WTC11 (cell line): ENCODE results near the gene PRKAR1B. TPM values are rescaled to one million over a fixed set of nuclear protein-coding genes. Genes with fewer than 3 reads are reported as not detected.

Experiments used
- CBFB ChIP-seq: sonication (generic); formaldehyde crosslinking; IDR thresholded peaks from 2 replicates; pipeline ENCODE4 v1.8.1; 2022; ENCODE audit warnings: mild to moderate bottlenecking, low read depth, missing genetic modification reagents
- ESRRA ChIP-seq: sonication (generic); formaldehyde crosslinking; IDR thresholded peaks from 2 replicates; pipeline ENCODE4 v1.8.1; 2022; ENCODE audit warnings: mild to moderate bottlenecking, missing genetic modification reagents, borderline replicate concordance
- FOXK1 ChIP-seq: sonication (generic); formaldehyde crosslinking; IDR thresholded peaks from 2 replicates; pipeline ENCODE4 v1.8.0; 2022; ENCODE audit warnings: mild to moderate bottlenecking, moderate library complexity, missing genetic modification reagents
- FOXP1 ChIP-seq: sonication (generic); formaldehyde crosslinking; IDR thresholded peaks from 2 replicates; pipeline ENCODE4 v1.8.0; 2022; ENCODE audit warnings: missing genetic modification reagents, mild to moderate bottlenecking, moderate library complexity, borderline replicate concordance
- GABPB1 ChIP-seq: sonication (generic); formaldehyde crosslinking; IDR thresholded peaks from 2 replicates; pipeline ENCODE4 v1.8.1; 2023; ENCODE audit warnings: mild to moderate bottlenecking, missing genetic modification reagents
- GRHL2 ChIP-seq: fragments of 250-450 bp; sonication (Bioruptor Pico); IDR thresholded peaks from 2 replicates; pipeline ENCODE4 v1.8.0; 2022; ENCODE audit warnings: mild to moderate bottlenecking, moderate library complexity; ENCODE audit not compliant: insufficient replicate concordance, severe bottlenecking
- MXD4 ChIP-seq: fragments of 250-450 bp; sonication (Bioruptor Pico); IDR thresholded peaks from 2 replicates; pipeline ENCODE4 v1.8.0; 2021; ENCODE audit warnings: mild to moderate bottlenecking, moderate library complexity, borderline replicate concordance
- MYBL2 ChIP-seq: sonication (generic); formaldehyde crosslinking; IDR thresholded peaks from 2 replicates; pipeline ENCODE4 v1.8.1; 2023; ENCODE audit warnings: mild to moderate bottlenecking, moderate library complexity, missing genetic modification reagents
- NFATC4 ChIP-seq: fragments of 250-450 bp; sonication (Bioruptor Pico); IDR thresholded peaks from 2 replicates; pipeline ENCODE4 v1.9.0; 2021; ENCODE audit warnings: mild to moderate bottlenecking
- NR2C2 ChIP-seq: sonication (generic); formaldehyde crosslinking; IDR thresholded peaks from 2 replicates; pipeline ENCODE4 v1.8.0; 2022; ENCODE audit warnings: mild to moderate bottlenecking, missing genetic modification reagents
- SMAD3 ChIP-seq: sonication (generic); formaldehyde crosslinking; IDR thresholded peaks from 2 replicates; pipeline ENCODE4 v1.8.0; 2022; ENCODE audit warnings: missing genetic modification reagents, mild to moderate bottlenecking, borderline replicate concordance
- SOX15 ChIP-seq: fragments of 250-450 bp; sonication (Bioruptor Pico); IDR thresholded peaks from 2 replicates; pipeline ENCODE4 v1.9.0; 2021; ENCODE audit warnings: mild to moderate bottlenecking
- SP1 ChIP-seq: sonication (generic); formaldehyde crosslinking; conservative IDR thresholded peaks from 2 replicates; pipeline ENCODE4 v1.8.1; 2022; ENCODE audit warnings: missing genetic modification reagents
- TP53 ChIP-seq: sonication (generic); formaldehyde crosslinking; IDR thresholded peaks from 2 replicates; pipeline ENCODE4 v1.8.1; 2023; ENCODE audit warnings: mild to moderate bottlenecking, missing genetic modification reagents
- ZBTB21 ChIP-seq: sonication (generic); formaldehyde crosslinking; IDR thresholded peaks from 2 replicates; pipeline ENCODE4 v1.8.1; 2023; ENCODE audit warnings: mild to moderate bottlenecking, missing genetic modification reagents, borderline replicate concordance
- ZNF263 ChIP-seq: sonication (generic); formaldehyde crosslinking; IDR thresholded peaks from 2 replicates; pipeline ENCODE4 v1.8.1; 2022; ENCODE audit warnings: low read depth, mild to moderate bottlenecking, moderate library complexity, missing genetic modification reagents
- ZNF396 ChIP-seq: fragments of 250-450 bp; sonication (Bioruptor Pico); IDR thresholded peaks from 2 replicates; pipeline ENCODE4 v1.8.0; 2021; ENCODE audit warnings: mild to moderate bottlenecking, moderate library complexity, borderline replicate concordance
- total RNA-seq: library from RNA; stranded (reverse); gene quantifications from 3 replicates; pipeline ENCODE4 v1.2.3, GENCODE V29; 2021
- TF ChIP-seq, protein P1 (sequence below): sonication (generic); formaldehyde crosslinking; IDR thresholded peaks from 2 replicates; pipeline ENCODE4 v1.8.0; 2022; ENCODE audit warnings: missing genetic modification reagents
- TF ChIP-seq, protein P2 (sequence below): sonication (generic); formaldehyde crosslinking; IDR thresholded peaks from 2 replicates; pipeline ENCODE4 v1.8.1; 2022; ENCODE audit warnings: missing genetic modification reagents, borderline replicate concordance
- TF ChIP-seq, protein P3 (sequence below): fragments of 250-450 bp; sonication (Bioruptor Pico); IDR thresholded peaks from 2 replicates; pipeline ENCODE4 v1.8.0; 2021; ENCODE audit warnings: mild to moderate bottlenecking
- TF ChIP-seq, protein P4 (sequence below): sonication (generic); formaldehyde crosslinking; IDR thresholded peaks from 2 replicates; pipeline ENCODE4 v1.8.1; 2023; ENCODE audit warnings: mild to moderate bottlenecking, missing genetic modification reagents
- TF ChIP-seq, protein P5 (sequence below): sonication (generic); formaldehyde crosslinking; IDR thresholded peaks from 2 replicates; pipeline ENCODE4 v1.8.1; 2023; ENCODE audit warnings: mild to moderate bottlenecking, moderate library complexity, missing genetic modification reagents
- TF ChIP-seq, protein P6 (sequence below): sonication (generic); formaldehyde crosslinking; IDR thresholded peaks from 2 replicates; pipeline ENCODE4 v1.8.1; 2023; ENCODE audit warnings: mild to moderate bottlenecking, missing genetic modification reagents
- TF ChIP-seq, protein P7 (sequence below): sonication (generic); formaldehyde crosslinking; IDR thresholded peaks from 2 replicates; pipeline ENCODE4 v1.8.1; 2022; ENCODE audit warnings: low read depth, mild to moderate bottlenecking, moderate library complexity, missing genetic modification reagents, borderline replicate concordance
- TF ChIP-seq, protein P8 (sequence below): sonication (generic); formaldehyde crosslinking; IDR thresholded peaks from 2 replicates; pipeline ENCODE4 v1.8.0; 2022; ENCODE audit warnings: mild to moderate bottlenecking, missing genetic modification reagents

Gene PRKAR1B
- total RNA-seq, 1 experiment from 2014 or later: 43.6 TPM

DNA sequence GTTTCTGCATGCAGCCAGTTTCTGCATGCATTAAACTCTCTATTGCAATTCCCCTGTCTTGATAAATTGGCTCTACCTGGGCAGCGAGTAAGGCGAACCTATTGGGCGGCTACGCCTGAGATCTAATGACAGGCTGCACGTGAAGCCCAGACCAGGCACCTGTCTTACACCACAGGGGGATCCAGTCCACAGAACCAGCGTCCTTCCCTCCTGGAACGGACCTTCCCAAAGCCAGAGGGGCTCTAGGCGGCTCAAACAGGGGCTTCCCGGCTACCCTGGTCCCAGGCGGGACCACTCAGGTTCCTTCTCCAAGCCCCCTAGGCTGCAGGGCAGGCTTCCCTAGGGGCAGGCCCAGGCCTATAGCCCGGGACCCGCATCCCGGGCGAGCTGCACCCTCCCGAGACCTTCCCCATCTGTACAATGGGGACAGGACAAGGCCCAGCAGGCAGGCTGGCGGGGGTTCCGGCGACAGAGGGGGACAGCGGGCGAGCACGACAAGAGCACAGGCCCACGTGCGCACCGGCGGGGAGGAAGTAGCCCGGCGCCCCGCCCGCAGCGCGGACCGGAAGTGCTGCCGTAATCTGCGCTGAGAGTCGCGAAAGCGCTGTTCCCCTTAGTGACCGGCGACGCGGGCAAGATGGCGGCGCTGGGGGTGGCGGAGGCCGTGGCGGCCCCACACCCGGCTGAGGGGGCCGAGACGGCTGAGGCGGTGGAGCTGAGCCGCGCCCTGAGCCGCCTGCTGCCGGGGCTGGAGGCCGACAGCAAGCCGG, 812 bp downstream of the PRKAR1B start, which contains the start of gene DNAAF5 (continued):
- TF ChIP-seq, protein P1, sequence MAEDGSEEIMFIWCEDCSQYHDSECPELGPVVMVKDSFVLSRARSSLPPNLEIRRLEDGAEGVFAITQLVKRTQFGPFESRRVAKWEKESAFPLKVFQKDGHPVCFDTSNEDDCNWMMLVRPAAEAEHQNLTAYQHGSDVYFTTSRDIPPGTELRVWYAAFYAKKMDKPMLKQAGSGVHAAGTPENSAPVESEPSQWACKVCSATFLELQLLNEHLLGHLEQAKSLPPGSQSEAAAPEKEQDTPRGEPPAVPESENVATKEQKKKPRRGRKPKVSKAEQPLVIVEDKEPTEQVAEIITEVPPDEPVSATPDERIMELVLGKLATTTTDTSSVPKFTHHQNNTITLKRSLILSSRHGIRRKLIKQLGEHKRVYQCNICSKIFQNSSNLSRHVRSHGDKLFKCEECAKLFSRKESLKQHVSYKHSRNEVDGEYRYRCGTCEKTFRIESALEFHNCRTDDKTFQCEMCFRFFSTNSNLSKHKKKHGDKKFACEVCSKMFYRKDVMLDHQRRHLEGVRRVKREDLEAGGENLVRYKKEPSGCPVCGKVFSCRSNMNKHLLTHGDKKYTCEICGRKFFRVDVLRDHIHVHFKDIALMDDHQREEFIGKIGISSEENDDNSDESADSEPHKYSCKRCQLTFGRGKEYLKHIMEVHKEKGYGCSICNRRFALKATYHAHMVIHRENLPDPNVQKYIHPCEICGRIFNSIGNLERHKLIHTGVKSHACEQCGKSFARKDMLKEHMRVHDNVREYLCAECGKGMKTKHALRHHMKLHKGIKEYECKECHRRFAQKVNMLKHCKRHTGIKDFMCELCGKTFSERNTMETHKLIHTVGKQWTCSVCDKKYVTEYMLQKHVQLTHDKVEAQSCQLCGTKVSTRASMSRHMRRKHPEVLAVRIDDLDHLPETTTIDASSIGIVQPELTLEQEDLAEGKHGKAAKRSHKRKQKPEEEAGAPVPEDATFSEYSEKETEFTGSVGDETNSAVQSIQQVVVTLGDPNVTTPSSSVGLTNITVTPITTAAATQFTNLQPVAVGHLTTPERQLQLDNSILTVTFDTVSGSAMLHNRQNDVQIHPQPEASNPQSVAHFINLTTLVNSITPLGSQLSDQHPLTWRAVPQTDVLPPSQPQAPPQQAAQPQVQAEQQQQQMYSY: 0 out of 2 replicates have a peak, but pooled peaks have one; percentile 9
- TF ChIP-seq ZNF396 (CRISPR knock-in tag) (no peak), MXD4 (no peak), GABPB1 (peak; percentile 84), NFATC4 (CRISPR knock-in tag) (no peak), FOXP1 (CRISPR knock-in tag) (peak; percentile 79; the same call in 1 of the 2 replicates), ESRRA (peak; percentile 39), CBFB (CRISPR knock-in tag) (0 out of 2 replicates have a peak, but pooled peaks have one; percentile 51), ZNF263 (CRISPR knock-in tag) (no peak), ZBTB21 (CRISPR knock-in tag) (0 out of 2 replicates have a peak, but pooled peaks have one; percentile 60), SMAD3 (0 out of 2 replicates have a peak, but pooled peaks have one; percentile 54), GRHL2 (no peak), TP53 (CRISPR knock-in tag) (no peak), MYBL2 (CRISPR knock-in tag) (peak; percentile 93), NR2C2 (CRISPR knock-in tag) (no peak), FOXK1 (CRISPR knock-in tag) (peak; percentile 93), SOX15 (CRISPR knock-in tag) (no peak), SP1 (CRISPR knock-in tag) (peak; percentile 84; the same call in 1 of the 2 replicates)
- TF ChIP-seq, protein P2, sequence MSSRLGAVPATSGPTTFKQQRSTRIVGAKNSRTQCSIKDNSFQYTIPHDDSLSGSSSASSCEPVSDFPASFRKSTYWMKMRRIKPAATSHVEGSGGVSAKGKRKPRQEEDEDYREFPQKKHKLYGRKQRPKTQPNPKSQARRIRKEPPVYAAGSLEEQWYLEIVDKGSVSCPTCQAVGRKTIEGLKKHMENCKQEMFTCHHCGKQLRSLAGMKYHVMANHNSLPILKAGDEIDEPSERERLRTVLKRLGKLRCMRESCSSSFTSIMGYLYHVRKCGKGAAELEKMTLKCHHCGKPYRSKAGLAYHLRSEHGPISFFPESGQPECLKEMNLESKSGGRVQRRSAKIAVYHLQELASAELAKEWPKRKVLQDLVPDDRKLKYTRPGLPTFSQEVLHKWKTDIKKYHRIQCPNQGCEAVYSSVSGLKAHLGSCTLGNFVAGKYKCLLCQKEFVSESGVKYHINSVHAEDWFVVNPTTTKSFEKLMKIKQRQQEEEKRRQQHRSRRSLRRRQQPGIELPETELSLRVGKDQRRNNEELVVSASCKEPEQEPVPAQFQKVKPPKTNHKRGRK: no peak
- TF ChIP-seq, protein P3, sequence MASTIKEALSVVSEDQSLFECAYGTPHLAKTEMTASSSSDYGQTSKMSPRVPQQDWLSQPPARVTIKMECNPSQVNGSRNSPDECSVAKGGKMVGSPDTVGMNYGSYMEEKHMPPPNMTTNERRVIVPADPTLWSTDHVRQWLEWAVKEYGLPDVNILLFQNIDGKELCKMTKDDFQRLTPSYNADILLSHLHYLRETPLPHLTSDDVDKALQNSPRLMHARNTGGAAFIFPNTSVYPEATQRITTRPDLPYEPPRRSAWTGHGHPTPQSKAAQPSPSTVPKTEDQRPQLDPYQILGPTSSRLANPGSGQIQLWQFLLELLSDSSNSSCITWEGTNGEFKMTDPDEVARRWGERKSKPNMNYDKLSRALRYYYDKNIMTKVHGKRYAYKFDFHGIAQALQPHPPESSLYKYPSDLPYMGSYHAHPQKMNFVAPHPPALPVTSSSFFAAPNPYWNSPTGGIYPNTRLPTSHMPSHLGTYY (CRISPR knock-in tag): no peak
- TF ChIP-seq, protein P4, sequence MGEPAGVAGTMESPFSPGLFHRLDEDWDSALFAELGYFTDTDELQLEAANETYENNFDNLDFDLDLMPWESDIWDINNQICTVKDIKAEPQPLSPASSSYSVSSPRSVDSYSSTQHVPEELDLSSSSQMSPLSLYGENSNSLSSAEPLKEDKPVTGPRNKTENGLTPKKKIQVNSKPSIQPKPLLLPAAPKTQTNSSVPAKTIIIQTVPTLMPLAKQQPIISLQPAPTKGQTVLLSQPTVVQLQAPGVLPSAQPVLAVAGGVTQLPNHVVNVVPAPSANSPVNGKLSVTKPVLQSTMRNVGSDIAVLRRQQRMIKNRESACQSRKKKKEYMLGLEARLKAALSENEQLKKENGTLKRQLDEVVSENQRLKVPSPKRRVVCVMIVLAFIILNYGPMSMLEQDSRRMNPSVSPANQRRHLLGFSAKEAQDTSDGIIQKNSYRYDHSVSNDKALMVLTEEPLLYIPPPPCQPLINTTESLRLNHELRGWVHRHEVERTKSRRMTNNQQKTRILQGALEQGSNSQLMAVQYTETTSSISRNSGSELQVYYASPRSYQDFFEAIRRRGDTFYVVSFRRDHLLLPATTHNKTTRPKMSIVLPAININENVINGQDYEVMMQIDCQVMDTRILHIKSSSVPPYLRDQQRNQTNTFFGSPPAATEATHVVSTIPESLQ (CRISPR knock-in tag): no peak
- TF ChIP-seq, protein P5, sequence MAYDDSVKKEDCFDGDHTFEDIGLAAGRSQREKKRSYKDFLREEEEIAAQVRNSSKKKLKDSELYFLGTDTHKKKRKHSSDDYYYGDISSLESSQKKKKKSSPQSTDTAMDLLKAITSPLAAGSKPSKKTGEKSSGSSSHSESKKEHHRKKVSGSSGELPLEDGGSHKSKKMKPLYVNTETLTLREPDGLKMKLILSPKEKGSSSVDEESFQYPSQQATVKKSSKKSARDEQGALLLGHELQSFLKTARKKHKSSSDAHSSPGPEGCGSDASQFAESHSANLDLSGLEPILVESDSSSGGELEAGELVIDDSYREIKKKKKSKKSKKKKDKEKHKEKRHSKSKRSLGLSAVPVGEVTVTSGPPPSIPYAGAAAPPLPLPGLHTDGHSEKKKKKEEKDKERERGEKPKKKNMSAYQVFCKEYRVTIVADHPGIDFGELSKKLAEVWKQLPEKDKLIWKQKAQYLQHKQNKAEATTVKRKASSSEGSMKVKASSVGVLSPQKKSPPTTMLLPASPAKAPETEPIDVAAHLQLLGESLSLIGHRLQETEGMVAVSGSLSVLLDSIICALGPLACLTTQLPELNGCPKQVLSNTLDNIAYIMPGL: no peak
- TF ChIP-seq, protein P6, sequence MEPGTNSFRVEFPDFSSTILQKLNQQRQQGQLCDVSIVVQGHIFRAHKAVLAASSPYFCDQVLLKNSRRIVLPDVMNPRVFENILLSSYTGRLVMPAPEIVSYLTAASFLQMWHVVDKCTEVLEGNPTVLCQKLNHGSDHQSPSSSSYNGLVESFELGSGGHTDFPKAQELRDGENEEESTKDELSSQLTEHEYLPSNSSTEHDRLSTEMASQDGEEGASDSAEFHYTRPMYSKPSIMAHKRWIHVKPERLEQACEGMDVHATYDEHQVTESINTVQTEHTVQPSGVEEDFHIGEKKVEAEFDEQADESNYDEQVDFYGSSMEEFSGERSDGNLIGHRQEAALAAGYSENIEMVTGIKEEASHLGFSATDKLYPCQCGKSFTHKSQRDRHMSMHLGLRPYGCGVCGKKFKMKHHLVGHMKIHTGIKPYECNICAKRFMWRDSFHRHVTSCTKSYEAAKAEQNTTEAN: peak; percentile 87; the same call in 1 of the 2 replicates
- TF ChIP-seq, protein P7, sequence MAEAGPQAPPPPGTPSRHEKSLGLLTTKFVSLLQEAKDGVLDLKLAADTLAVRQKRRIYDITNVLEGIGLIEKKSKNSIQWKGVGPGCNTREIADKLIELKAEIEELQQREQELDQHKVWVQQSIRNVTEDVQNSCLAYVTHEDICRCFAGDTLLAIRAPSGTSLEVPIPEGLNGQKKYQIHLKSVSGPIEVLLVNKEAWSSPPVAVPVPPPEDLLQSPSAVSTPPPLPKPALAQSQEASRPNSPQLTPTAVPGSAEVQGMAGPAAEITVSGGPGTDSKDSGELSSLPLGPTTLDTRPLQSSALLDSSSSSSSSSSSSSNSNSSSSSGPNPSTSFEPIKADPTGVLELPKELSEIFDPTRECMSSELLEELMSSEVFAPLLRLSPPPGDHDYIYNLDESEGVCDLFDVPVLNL: peak; percentile 51; the same call in 1 of the 2 replicates
- TF ChIP-seq, protein P8, sequence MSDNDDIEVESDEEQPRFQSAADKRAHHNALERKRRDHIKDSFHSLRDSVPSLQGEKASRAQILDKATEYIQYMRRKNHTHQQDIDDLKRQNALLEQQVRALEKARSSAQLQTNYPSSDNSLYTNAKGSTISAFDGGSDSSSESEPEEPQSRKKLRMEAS: peak; percentile 98
